Astrocyte (in vitro differentiated cells and primary cell): ENCODE measurements around the gene MECP2. TPM values are rescaled to one million over a fixed set of nuclear protein-coding genes. Genes with fewer than 3 reads are reported as not detected.

Source experiments
- DNase-seq: peaks from one replicate; pipeline ENCODE4 v3.0.0-alpha.2; 2010; ENCODE audit warnings: low read depth
- FAIRE-seq: peaks from 2 replicates; lab custom pipeline; 2011; peaks lifted over from hg19 to GRCh38; lab: Jason Lieb, UNC
- H2AFZ ChIP-seq: 2 replicates; pipeline ENCODE4 v1.6.0; 2012; ENCODE audit warnings: low read depth, low read length, inconsistent platforms
- H3K27ac ChIP-seq: 2 replicates; pipeline ENCODE4 v1.5.1; 2011; ENCODE audit warnings: low read depth, low read length, inconsistent platforms
- H3K27me3 ChIP-seq: 2 replicates; pipeline ENCODE4 v1.6.0; 2011; ENCODE audit warnings: low read length, inconsistent platforms; ENCODE audit not compliant: insufficient read depth
- H3K36me3 ChIP-seq: 2 replicates; pipeline ENCODE4 v1.5.1; 2011; ENCODE audit warnings: low read length, inconsistent platforms; ENCODE audit not compliant: insufficient read depth
- H3K4me1 ChIP-seq: 2 replicates; pipeline ENCODE4 v1.5.1; 2011; ENCODE audit warnings: low read length, inconsistent platforms; ENCODE audit not compliant: insufficient read depth
- H3K4me2 ChIP-seq: 2 replicates; pipeline ENCODE4 v1.6.0; 2012; ENCODE audit warnings: low read length, inconsistent platforms
- H3K4me3 ChIP-seq: 2 replicates; pipeline ENCODE4 v1.5.1; 2011; ENCODE audit warnings: low read depth, mild to moderate bottlenecking, low read length, inconsistent platforms; ENCODE audit not compliant: insufficient read depth
- H3K79me2 ChIP-seq: 2 replicates; pipeline ENCODE4 v1.6.0; 2012; ENCODE audit warnings: mild to moderate bottlenecking, low read length, inconsistent platforms; ENCODE audit not compliant: insufficient read depth
- H3K9ac ChIP-seq: 2 replicates; pipeline ENCODE4 v1.6.0; 2012; ENCODE audit warnings: mild to moderate bottlenecking, low read length, inconsistent platforms
- H3K9me3 ChIP-seq: 2 replicates; pipeline ENCODE4 v1.5.1; 2012; ENCODE audit warnings: low read depth, mild to moderate bottlenecking, low read length, inconsistent platforms; ENCODE audit not compliant: insufficient read depth
- H4K20me1 ChIP-seq: 2 replicates; pipeline ENCODE4 v1.6.0; 2012; ENCODE audit warnings: low read length, inconsistent platforms; ENCODE audit not compliant: insufficient read depth
- H3K27ac Mint-ChIP-seq: one replicate; pipeline ENCODE4 v1.8.0; 2021; ENCODE audit warnings: mild to moderate bottlenecking, mixed read lengths; ENCODE audit not compliant: unreplicated experiment
- H3K27me3 Mint-ChIP-seq: one replicate; pipeline ENCODE4 v1.8.0; 2021; ENCODE audit warnings: low read depth, mixed read lengths; ENCODE audit not compliant: unreplicated experiment
- H3K36me3 Mint-ChIP-seq: one replicate; pipeline ENCODE4 v1.8.0; 2021; ENCODE audit warnings: low read depth, mixed read lengths; ENCODE audit not compliant: unreplicated experiment
- H3K4me1 Mint-ChIP-seq: one replicate; pipeline ENCODE4 v1.8.0; 2021; ENCODE audit warnings: low read depth, mixed read lengths; ENCODE audit not compliant: unreplicated experiment
- H3K4me3 Mint-ChIP-seq: one replicate; pipeline ENCODE4 v1.8.0; 2021; ENCODE audit warnings: mild to moderate bottlenecking, moderate library complexity, mixed read lengths; ENCODE audit not compliant: unreplicated experiment
- H3K9me3 Mint-ChIP-seq: one replicate; pipeline ENCODE4 v1.8.0; 2021; ENCODE audit warnings: mild to moderate bottlenecking, mixed read lengths; ENCODE audit not compliant: unreplicated experiment
- EZH2 ChIP-seq: IDR thresholded peaks from 2 replicates; pipeline ENCODE4 v1.6.1; 2012; ENCODE audit warnings: mild to moderate bottlenecking, low read length, inconsistent platforms; ENCODE audit not compliant: insufficient read depth
- total RNA-seq: library from RNA; stranded (reverse); gene quantifications from 2 replicates; pipeline ENCODE4 v1.2.1, GENCODE V29; 2021
- TF ChIP-seq, protein P1 (sequence below): IDR thresholded peaks from 2 replicates; pipeline ENCODE4 v1.5.1; 2011; ENCODE audit warnings: low read depth, mild to moderate bottlenecking, inconsistent platforms, low read length, moderate library complexity; ENCODE audit not compliant: insufficient read depth

The MECP2 gene
- total RNA-seq, 1 donor from 2014 or later: 36.2 TPM

DNA sequence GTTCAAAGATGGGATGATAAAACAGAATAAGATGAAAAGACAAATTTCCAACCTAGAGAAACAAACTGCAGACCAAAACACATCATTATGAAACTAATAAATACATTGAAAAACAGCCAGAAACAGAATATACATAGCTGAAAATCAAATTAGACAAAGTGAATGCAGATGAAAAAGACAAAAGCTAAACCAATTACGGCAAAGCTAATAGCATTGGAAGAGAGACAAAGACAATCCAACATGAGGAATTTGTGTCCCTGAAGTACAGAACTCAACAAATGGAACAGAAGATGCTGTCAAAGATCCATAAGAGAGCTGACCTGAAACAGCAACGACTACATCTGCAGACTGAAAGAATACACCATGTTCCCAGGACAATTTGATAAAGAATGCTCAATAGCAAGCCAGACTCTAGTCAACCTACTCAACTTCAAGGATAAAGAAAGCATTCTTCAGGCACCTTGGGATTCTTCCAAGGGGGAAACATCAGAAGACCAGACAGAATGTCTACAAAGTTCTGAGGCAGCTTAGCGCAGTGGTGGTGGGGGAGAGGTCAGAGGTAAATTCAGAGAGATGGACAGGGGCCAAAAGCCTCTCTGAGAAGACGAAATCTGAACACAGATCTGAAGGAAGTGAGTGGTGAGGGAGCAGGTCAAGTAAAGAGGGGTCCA lies 50.4 kb downstream of the MECP2 start:
- H4K20me1 ChIP-seq: peaks cover 35% of the 10 kb centered on the region
- H3K4me1 ChIP-seq: peaks cover 30% of the 10 kb centered on the region
- peak overlapping the region; percentile 85 for H3K27ac ChIP-seq
- peak overlapping the region; percentile 73 for H3K4me2 ChIP-seq
- H3K4me3 Mint-ChIP-seq: no peak overlapping the region
- TF ChIP-seq, protein P1, sequence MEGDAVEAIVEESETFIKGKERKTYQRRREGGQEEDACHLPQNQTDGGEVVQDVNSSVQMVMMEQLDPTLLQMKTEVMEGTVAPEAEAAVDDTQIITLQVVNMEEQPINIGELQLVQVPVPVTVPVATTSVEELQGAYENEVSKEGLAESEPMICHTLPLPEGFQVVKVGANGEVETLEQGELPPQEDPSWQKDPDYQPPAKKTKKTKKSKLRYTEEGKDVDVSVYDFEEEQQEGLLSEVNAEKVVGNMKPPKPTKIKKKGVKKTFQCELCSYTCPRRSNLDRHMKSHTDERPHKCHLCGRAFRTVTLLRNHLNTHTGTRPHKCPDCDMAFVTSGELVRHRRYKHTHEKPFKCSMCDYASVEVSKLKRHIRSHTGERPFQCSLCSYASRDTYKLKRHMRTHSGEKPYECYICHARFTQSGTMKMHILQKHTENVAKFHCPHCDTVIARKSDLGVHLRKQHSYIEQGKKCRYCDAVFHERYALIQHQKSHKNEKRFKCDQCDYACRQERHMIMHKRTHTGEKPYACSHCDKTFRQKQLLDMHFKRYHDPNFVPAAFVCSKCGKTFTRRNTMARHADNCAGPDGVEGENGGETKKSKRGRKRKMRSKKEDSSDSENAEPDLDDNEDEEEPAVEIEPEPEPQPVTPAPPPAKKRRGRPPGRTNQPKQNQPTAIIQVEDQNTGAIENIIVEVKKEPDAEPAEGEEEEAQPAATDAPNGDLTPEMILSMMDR: no peak
- no peak for TF ChIP-seq EZH2
- H3K27ac Mint-ChIP-seq: no peak overlapping the region
- FAIRE-seq (no peak), DNase-seq (peak; percentile 55)
- H3K9me3 ChIP-seq: no peaks in the 10 kb centered on the region
- H3K27me3 Mint-ChIP-seq: no peaks in the 10 kb centered on the region
- no peak overlapping the region for H2AFZ ChIP-seq
- no peaks in the 10 kb centered on the region for H3K36me3 ChIP-seq
- H3K9ac ChIP-seq: peak overlapping the region; percentile 78
- H3K36me3 Mint-ChIP-seq: peaks cover 6% of the 10 kb centered on the region
- no peak overlapping the region for H3K4me3 ChIP-seq
- peaks cover 25% of the 10 kb centered on the region for H3K4me1 Mint-ChIP-seq
- no peaks in the 10 kb centered on the region for H3K27me3 ChIP-seq
- no peaks in the 10 kb centered on the region for H3K9me3 Mint-ChIP-seq
- H3K79me2 ChIP-seq: peaks cover 54% of the 10 kb centered on the region

DNA sequence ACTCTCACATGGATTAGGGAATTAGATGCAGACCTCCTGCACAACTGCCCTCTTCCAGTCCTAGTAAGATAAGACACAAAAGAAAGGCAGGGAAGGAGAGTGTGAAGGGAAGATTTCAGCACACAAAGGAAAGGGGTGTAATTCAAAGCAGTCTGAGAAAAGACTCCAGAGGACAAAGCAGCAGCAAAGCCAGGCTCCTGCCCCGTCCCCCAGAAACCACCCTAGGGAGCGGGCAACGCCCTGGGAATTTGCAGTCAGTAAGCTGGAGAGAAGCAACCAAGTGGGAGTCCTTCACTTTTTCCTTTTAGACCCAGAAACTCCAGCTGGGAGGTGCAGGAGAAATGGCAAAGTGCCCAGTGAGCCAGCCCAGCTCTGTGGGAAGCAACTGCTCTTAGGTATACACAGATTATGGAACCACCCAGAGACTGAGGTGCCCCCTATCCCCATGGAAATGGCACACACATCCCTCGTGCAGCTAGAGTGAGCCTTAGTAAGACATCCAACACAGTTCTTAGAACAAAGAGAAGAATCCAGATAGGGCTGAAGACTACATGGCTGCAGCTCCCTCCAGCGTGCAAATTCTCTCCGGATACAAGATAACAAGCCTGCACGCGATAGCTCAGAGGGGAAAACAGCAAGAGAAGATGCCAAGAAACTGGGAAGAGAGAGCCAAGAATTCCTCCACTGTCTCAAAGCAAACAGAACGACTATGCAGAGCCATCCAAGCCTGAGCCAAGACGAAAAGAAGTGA lies 51.3 kb downstream of the MECP2 start:
- Histone ChIP-seq H3K27me3 (no peaks in the 10 kb centered on the region), H2AFZ (no peak overlapping the region), H3K36me3 (no peaks in the 10 kb centered on the region), H3K4me1 (peaks cover 30% of the 10 kb centered on the region), H3K4me2 (peak overlapping the region; percentile 73), H3K27ac (peak overlapping the region; percentile 85), H3K79me2 (peaks cover 55% of the 10 kb centered on the region), H3K9ac (peak overlapping the region; percentile 78), H3K4me3 (no peak overlapping the region), H3K9me3 (no peaks in the 10 kb centered on the region), H4K20me1 (peaks cover 33% of the 10 kb centered on the region)
- TF ChIP-seq, protein P1: peak; percentile 6
- no peak for TF ChIP-seq EZH2
- no peaks in the 10 kb centered on the region for H3K27me3 Mint-ChIP-seq
- DNase-seq (peak; percentile 86), FAIRE-seq (peak; percentile 52)
- H3K27ac Mint-ChIP-seq: no peak overlapping the region
- H3K4me1 Mint-ChIP-seq: peaks cover 29% of the 10 kb centered on the region
- peak overlapping the region; percentile 62 for H3K4me3 Mint-ChIP-seq
- peaks cover 6% of the 10 kb centered on the region for H3K36me3 Mint-ChIP-seq
- no peaks in the 10 kb centered on the region for H3K9me3 Mint-ChIP-seq
